CD4-positive, alpha-beta T cell treated with Interleukin-1 beta for 1 hour (primary cell): ENCODE results near the gene CREB3L1.
A peak's percentile ranks its signal among the peaks of the same experiment; 100 is the strongest.
"Not testable (repeated sequence)": the region's sequence is repeated elsewhere in the genome, so short reads cannot be mapped to it uniquely, and the experiment has no call there.

Experiments
- DNase-seq, 2 donors: peaks; one replicate each; pipeline ENCODE4 v3.0.0-alpha.2; 2020 to 2022

CREB3L1 gene

GRCh38 chr11:46296528-46297448 is 19.3 kb downstream of the CREB3L1 start:
- DNase-seq: no peak

GRCh38 chr11:46298699-46299433 is 21.4 kb downstream of the CREB3L1 start:
- no peak for DNase-seq

GRCh38 chr11:46299451-46299961 is 22.0 kb downstream of the CREB3L1 start:
- DNase-seq: no peak

GRCh38 chr11:46300270-46300669 is 22.8 kb downstream of the CREB3L1 start:
- DNase-seq: no peak

DNA sequence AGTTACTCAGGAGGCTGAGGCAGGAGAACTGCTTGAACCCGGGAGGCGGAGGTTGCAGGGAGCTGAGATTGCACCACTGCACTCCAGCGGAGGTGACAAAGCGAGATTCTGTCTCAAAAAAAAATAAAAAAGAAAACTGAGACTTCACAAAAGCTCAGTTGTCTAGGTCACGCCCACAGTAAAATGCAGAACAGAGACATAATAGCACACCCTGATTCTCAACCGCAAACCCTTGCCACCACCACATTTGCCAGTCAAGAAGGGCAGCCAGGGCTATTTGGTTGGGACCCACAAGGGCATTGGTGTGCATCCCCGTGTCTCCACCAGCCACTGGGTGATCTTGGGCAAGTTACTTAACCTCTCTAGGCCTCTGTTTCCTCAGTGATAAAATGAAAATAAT is 25.4 kb downstream of the CREB3L1 start:
- peak in 1 of 2 donors; percentile 26 for DNase-seq

GRCh38 chr11:46304036-46304435 is 26.6 kb downstream of the CREB3L1 start:
- not testable (repeated sequence) for DNase-seq

DNA sequence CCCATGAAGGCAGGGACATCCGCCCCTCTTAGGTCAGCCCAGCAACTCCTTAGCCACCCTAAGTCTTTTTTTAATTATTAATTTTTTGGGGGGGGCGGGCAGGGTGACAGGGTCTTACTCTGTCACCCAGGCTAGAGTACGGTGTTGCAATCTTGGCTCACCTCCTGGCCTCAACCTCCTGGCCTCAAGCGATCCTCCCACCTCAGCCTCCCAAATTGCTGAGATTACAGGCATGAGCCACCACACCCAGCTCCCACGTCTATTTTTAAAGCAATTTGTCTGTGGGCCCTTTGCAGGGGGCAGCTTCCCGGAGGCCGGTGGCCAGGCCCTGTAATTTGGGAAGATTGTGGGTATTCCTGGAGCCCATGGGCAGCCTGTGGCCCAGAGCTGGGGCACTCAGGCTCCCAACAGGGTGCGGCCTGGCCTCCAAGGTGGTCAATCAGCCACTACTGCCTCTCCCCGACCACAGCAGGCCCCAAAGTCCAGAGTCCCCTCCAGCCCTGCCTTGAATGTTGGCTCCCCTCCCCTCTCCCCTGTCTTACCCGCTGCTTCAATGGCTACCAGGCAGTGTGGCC is 27.2 kb downstream of the CREB3L1 start:
- DNase-seq: no peak

DNA sequence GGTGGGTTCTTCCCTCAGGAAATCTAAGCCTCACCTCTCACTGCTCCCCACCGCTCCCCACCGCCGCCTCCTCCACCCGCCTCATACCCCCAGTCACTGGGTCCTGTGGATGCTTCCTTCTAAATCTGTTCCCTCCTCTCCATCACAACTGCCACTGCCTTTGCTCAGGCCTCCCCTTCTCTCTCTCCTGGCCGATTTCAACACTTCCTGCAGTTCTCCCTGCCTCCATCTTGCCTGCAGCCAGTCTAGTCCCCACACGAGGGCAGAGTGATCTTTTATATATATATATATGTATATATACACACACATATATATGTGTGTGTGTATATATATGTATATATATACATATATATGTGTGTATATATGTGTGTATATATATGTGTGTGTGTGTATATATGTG is 27.8 kb downstream of the CREB3L1 start:
- peak; percentile 31 to 44 for DNase-seq

- no peak for DNase-seq
These were observed 28.9 kb downstream of the CREB3L1 start for GRCh38 chr11:46306296-46306853.

- no peak for DNase-seq
These were observed 29.9 kb downstream of the CREB3L1 start for GRCh38 chr11:46307369-46307768.

GRCh38 chr11:46307785-46308341 is 30.4 kb downstream of the CREB3L1 start:
- no peak for DNase-seq

- peak; percentile 59 to 60 for DNase-seq
These were observed 31.4 kb downstream of the CREB3L1 start for GRCh38 chr11:46308631-46309419.

GRCh38 chr11:46309814-46310259 is 32.4 kb downstream of the CREB3L1 start:
- DNase-seq: peak in 1 of 2 donors; percentile 32

- DNase-seq: peak; percentile 68 to 79
These were observed 37.7 kb downstream of the CREB3L1 start for GRCh38 chr11:46315033-46315738.

DNA sequence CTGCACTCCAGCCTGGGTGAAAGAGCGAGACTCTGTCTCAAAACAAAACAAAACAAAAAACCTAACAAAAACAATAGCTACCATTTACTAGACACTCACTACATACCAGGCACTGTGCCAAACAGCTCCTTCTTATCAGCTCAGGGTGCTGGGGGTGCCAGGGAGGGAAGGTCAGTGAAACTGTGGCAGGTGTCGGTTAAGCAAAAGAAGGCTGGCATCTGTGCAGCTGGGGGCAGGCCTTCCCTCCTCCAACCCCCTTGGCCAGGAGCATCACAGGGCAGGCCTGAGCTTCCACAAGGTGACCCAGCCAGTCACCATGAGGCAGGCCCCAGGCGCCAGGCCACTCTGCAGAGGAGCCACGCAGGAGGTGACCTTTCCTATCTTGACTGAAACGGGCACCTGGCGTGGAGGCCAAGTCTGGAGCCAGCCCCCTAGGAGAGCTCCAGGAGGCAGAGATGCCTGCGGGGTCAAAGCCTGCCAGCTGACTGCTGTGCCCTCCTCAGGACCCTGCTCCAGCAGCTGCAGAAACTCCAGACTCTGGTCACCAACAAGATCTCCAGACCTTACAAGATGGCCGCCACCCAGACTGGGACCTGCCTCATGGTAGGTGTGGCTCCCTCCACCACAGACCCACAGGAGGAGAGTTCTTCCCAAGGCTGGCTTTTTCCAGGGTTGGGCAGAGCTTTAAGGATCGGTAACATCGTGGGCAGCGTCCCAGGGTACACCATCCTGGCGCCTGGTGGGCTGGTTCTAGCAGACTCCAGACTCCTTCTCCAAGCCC is 38.5 kb downstream of the CREB3L1 start:
- no peak for DNase-seq

DNA sequence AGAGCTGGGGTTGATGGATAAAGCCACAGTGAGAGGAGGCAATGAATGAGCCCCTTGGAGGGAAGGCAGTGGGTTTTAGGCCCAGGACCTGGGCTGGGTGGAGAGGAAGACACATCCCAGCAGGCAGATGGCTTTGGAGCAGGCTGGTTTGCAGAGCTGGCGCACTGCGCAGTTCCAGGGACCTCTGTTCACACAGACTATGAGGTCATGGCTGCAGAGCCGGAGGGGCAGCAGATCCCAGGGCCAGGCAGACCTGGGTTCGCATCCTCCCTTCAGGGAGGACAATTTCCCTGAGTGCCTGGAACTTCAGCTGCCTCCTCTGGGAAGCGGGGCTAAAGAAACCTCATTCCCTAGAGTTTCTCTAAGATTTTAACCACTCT is 41.6 kb downstream of the CREB3L1 start:
- DNase-seq: no peak

DNA sequence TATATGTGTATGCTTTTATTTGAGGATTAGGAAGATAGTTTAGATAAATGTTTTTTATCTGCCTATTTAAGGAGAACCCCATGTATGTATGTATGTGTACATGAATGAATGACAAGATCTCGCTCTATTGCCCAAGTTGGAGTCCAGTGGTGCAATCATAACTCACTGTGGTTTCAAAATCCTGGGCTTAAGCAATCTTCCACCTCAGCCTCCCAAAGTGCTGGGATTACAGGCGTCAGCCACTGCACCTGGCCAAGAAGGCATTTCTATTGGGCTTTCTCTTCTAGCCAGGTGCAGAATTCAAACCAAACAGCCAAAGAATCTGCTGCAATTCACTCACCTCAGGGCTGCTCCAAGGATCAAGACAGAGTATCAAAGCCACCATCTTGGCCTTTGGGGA is 44.3 kb downstream of the CREB3L1 start:
- no peak for DNase-seq

GRCh38 chr11:46322759-46323158 is 45.3 kb downstream of the CREB3L1 start:
- DNase-seq: no peak

DNA sequence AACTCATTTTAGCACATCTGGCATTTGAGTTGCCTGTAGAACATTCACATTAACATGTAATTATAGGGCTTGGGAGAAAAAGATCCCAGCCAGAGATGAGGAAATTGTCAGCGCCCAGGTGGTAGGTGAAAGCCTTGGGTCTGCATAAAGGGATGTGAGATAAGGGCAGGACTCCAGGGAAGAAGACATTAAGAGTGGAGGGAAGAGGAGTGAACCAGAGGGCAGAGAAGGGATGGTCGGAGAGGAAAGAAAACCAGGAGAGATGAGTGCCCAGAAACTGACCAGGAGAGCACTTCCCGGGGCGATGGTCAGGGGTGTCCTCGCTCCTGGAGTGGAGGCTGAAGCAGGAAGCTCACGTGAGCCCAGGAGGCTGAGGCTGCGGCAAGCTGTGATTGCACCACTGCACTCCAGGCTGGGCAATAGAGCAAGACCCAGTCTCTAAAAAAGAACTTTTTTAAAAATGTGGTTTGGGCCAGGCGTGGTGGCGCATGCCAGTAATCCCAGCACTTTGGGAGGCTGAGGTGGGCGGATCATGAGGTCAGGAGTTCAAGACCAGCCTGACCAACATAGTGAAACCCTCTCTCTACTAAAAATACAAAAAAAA is 49.5 kb downstream of the CREB3L1 start:
- DNase-seq: no peak

DNA sequence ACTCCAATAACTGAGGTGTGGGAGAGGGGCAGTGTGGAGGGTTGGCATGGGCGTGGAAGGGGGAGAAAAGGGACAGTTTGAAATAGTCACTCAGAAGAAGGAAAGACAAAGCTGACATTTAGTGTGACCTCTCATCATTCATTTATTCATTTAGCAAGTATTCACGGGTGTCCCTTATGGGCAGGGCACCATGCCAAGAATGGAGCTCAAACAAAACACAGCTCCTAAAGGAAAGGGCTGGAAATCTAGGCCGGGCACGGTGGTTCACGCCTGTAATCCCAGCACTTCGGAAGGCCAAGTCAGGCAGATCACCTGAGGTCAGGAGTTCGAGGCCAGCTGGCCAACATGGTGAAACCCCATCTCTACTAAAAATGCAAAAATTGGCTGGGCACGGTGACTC is 50.4 kb downstream of the CREB3L1 start:
- no peak for DNase-seq
